OCI-LY7 (cell line): ENCODE data around the gene HDAC4.

ENCODE experiments used
- CTCF ChIP-seq: fragments of 200-600 bp; sonication (generic); conservative IDR thresholded peaks from 2 replicates; pipeline ENCODE4 v1.5.1; 2014; ENCODE audit warnings: mild to moderate bottlenecking, antibody characterized with exemption, low read length, moderate library complexity, mixed read lengths
- EZH2phosphoT487 ChIP-seq: fragments of 200-600 bp; sonication (generic); IDR thresholded peaks from 2 replicates; pipeline ENCODE4 v1.6.1; 2018; ENCODE audit warnings: low read depth, borderline replicate concordance, mild to moderate bottlenecking, mixed run types, antibody characterized with exemption, low read length, moderate library complexity, mixed read lengths

GRCh38 chr2:239144713-239144999 is 256.2 kb downstream of the HDAC4 start:
- TF ChIP-seq CTCF, result no peak
- no peak for TF ChIP-seq EZH2phosphoT487
